GM18907 (cell line): ENCODE measurements around the gene SCUBE1.

Experiments
- ATAC-seq: cut with Tn5 transposase; IDR thresholded peaks from one replicate; pipeline ENCODE4 v1.9.1; 2021; ENCODE audit warnings: mild to moderate bottlenecking, moderate library complexity; ENCODE audit not compliant: unreplicated experiment

The SCUBE1 gene

DNA sequence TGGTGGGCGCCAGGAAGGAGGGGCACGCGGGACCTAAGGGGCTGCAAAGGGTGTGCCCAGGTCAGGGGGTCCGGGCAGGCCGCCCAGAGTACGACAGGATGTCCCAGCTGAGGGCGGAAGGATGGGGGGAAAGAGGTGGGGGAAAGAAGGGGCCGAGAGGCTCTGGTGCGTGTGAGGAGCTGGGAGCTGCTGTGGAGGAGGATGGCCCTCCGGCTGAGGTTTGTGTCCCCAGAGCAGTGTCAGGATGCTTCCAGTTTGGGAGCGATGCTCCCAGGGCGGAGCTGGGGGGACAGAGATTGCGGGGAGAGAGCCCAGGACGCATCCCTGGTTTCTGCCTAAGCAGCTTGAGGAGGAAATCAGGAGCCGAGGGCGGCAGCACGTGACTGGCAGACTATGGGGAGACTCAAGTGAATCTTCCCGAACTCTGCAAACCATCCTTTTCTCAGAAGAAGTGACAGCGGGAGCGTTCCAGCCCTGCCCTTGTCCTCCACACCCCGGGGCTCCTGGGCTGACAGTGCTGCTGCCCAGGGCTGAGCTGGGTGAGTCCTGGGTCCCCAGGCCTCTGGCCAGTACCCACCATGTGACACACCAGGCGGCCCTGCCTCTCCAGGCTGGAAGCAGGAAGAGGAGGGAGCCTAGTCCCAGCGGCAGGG lies 136.5 kb downstream of the SCUBE1 start:
- no peak for ATAC-seq

DNA sequence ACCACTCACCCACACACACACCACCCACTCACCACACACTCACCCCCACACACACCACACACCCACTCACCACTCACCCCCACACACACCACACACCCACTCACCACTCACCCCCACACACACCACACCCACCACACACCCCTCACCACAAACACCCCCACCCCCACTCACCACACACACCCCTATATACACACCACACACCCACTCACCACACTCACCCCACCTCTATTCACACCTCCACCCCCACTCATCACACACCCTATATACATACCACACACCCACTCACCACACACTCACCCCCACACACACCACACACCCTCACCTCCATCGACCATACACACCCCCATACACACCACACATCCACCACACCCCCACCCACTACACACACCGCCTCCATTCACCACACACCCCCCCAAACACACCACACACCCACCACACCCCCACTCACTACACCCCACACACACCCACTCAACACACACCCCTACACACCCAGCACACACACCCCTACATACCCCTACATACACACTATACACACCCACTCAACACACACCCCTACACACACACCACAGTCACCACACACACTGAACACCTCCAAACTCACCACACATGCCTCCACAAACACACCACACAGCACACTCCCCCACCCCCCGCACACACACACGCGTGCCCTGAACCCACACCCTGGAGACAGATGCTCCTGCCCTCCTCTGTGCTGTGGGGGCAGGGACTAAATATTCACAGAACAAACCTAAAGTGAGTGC lies 137.2 kb downstream of the SCUBE1 start:
- ATAC-seq, result no peak

DNA sequence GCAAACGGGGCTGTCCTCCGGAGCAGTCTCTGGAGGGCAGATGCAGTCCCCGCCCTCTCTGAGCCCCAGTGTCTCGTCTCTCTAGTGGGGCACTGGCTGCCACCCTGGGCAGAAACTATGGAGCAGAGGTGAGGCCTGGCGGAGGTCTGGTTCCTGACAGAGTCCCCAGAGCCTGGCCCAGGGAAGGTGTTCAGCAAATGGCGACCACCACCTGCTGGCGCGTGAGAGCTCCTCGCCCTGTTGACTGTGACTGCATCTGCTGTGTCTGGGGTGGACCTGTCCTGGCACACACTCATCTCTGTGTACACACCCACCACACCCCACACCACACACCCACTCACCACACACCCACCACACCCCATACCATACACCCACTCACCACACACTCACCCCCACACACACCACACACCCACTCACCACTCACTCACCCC lies 137.9 kb downstream of the SCUBE1 start:
- ATAC-seq, result no peak

DNA sequence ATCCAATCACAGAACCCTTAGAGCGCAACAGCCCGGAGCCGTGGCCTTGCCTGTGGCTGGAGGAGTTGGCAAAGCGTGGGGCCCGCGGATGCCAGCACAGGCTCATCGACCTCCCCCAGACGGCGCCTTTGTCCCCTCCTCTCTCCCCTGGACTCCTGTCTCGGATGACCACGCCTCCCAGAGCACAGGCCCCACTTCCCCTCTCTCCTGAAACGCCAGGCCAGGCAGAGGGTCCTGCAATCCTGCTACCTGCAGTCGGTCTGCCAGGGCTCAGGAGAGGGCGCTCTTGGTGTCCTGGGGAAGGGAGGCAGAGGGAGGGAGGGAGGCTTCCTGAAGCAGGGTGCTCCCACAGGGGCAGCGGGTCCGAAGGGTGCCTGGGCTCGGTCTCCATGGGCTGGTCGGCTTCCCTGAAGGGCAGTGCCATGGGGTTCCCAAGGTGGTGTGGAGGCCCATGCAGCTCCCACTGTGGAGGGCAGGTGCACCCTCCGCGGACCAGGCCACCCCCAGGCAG lies 139.6 kb downstream of the SCUBE1 start:
- no peak for ATAC-seq

DNA sequence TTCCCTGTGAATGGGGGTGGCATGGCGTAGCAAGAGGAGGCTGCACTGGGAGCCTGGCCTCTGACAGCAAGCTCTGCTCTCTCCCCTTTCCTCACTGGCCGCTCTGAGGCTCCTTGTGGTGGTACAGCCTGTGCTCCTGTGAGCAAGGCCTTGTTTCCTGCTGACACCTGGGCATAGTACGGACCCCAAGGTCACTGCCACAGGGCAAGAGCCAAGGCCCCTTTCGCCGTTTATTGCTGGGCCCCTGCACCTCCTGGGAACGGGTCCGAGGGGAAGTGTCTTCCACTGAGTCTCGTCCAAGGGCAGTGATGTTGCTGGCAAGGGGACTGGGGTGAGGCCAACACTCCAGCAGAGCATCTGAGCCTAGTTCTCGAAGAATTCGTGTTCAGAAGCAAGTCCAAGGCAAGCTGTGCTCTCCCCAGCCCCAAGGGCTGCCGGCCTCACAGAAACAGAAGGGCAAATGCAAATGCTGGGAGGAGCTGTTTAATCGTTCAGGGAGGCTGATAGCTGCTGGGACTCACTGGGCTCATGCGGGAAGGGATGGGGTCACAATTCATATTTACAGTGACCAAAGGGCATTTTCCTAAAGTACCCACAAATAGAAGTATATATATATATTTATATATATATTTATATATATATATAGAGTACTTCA lies 140.3 kb downstream of the SCUBE1 start:
- ATAC-seq, result no peak

DNA sequence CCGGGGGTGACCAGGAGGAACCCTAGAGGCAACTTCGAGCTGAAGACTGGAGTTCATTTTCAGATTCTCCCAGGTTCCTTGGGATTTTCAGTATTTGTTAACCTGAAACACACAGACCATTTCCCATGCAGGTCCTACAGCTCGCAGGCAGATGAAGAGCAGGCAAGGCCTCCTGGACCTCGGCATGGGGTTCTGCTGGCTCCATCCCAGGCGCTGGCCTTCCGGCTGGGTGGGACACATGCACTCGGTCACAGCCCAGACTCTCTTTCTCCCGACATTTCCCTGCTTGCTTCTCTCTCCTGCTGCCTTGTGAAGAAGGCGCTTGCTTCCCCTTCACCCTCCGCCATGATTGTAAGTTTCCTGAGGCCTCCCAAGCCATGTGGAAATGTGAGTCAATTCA lies 140.8 kb downstream of the SCUBE1 start:
- no peak for ATAC-seq

DNA sequence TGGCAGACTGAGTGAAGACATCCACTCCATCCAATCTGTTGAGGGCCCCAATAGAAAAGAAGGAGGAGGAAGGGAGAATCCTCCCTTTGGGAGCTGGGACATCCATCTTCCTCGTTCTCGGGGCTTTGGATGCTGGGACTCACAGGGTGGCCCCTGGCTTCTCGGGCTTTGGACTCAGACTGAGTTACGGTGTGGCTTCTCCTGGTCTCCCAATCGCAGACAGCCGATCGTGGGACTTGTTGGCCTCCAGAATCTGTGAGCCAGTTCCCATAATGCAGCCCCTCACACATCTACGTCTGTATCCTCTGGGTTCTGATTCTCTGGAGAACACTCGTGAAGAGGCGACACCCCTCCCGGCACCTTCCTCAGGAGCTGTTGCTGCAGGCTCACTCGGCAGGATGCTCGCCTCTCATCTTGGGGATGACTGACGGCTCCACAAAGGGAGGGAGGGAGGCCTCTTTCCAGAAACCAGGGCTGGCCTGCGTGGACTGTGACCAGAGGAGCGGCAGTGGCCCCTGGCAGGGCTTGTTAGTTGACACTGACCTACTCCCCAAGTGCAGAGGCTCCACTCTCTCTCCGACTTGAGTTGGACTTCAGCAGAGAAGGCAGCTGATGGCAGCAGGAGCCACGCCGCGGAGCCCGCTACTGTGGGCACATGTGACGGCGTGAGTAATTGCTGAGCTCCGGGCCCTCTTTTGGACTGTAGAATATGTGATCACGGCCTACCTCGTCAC lies 141.5 kb downstream of the SCUBE1 start:
- ATAC-seq, result no peak

DNA sequence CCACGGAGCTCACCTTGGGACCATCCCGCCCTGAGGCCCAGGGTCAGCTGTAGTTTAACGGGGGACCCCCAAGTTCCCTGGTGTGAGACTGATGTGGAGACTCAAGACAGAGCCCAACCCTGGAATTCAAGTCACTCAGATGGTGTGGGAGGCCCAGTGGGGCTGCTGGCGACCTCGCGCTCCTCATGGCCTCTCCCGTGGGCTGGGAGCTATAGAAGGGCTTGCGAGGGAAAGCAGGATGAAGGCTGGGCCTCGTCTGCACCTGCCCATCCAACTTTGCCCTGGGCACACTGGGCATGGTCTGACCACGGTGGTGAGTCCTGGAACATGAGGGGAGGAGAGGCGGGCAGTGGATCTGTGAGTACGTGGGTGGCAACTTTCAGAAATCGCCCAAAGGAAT lies 142.6 kb downstream of the SCUBE1 start:
- ATAC-seq, result no peak

DNA sequence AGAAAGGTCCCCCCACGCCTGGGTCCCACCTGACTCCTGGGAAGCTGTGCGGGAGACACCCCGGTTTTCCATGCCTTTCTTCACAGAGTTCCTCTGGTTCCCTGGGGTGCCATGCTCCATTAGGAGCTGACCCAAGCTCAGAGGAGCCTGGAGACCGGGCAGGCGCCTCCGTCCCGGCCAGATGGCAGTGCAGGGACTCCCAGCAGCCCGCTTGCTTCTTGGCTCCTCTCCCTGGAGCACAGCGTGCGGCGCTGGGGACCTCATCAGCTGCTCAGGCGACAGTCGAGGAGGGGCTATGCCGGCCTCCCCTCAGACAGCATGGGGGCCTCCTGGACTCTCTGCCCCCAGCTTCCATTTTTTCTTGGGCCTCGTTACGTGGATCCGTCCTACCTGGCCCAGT lies 143.1 kb downstream of the SCUBE1 start:
- ATAC-seq, result no peak

DNA sequence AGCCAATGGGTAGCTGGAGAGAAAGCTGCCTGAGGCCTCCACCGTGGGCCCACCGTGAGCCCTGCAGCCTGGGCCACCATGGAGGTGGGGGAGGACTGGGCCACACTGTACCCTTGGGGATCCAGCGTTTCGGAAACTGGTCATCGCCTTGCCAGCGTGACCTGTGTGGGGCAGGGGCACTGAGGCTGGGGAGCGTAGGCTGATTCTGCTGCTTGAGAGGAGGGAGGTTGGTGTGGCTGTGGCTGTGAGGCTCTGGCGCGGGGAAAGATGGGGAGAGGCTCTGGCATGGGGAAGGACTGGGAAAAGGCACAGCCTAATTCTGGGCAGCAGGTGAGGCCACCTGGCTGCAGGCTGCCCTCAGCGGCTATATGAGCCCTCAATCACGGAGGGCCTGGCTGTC lies 143.6 kb downstream of the SCUBE1 start:
- ATAC-seq, result no peak

DNA sequence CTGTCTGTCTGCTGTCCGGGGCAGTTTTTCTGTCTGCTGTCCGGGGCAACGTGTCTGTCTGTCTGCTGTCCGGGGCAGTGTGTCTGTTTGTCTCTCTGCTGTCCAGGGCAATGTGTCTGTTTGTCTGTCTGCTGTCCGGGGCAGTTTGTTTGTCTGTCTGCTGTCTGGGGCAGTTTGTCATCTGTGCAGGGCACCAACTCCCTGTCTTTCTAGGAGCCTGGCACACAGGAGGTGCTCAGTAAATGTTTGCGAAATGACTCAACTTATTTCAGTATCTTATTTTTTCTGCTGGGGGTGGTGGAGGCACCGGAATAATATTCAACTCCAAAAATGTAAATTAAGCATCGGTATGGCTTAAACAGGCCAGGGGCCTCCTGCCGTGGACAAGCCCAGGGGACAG lies 144.2 kb downstream of the SCUBE1 start:
- ATAC-seq, result no peak

DNA sequence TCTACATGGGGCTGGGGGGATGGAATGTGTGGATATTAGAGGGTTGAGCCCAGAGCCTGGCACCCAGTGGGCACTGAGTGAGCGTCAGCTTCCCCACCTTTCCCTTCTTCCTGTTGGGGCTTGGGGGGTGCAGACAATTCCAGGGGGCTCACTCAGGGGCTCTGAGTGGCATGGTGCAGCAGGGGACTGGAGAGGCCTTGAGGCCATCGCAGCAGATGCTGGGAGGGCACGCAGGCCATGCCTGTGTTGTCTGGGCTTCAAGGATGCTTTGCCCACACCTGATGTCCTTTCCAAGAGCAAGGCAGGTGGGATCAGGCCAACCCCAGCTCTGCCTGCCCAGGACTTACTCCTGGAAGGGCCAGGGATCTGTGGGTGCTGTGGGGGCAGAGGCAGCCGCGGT lies 145.0 kb downstream of the SCUBE1 start:
- no peak for ATAC-seq

DNA sequence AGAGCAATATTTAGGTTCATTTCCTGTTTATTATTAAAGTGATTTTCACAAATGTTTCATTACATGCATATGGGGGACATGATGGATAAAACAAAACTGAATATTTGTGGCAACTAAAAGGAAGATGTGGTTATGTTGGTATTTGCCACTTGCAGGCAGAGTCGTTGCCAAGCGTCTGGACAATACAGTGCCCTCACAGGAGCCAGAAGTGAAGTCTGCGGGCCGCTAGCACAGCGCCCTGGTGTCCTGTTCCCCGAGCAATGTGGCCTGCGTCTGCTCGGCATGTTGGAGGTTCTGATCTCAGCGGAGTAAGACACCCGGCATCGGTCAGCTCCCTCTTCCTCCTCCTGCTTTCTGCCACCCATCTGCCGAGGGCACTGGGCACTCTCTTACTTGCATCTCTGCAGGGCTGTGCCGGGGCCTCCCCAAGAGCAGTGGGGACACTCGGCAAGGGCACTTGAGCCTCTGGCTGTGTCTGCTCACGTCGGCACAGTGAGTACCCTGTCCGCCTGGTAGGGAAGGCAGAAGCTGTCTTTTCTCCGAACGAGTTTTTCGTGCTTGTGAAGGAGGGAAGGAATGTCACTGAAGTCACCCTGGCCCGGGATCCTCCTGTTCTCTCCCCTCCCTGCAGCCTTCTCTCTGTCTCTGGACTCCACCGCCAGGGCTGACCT lies 145.8 kb downstream of the SCUBE1 start:
- ATAC-seq, result no peak

DNA sequence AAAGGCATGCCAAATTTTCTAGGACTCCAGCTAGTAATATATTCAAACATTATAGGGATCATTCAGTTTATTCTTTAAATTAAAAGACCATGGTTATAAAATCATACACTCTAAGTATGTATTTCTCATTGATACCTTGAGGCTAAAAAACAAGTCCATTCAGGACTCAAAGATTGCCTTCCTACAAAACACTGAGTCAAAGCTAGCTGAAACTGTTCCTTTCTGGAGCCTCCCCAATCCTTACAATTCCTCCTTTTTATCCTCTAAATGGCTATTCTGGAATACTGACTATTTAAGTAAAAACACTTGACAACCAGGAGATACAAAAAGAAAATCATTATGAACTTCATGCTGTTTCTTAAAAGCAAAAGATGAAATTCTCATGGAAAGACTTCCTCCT lies 151.3 kb downstream of the SCUBE1 start:
- ATAC-seq, result no peak

DNA sequence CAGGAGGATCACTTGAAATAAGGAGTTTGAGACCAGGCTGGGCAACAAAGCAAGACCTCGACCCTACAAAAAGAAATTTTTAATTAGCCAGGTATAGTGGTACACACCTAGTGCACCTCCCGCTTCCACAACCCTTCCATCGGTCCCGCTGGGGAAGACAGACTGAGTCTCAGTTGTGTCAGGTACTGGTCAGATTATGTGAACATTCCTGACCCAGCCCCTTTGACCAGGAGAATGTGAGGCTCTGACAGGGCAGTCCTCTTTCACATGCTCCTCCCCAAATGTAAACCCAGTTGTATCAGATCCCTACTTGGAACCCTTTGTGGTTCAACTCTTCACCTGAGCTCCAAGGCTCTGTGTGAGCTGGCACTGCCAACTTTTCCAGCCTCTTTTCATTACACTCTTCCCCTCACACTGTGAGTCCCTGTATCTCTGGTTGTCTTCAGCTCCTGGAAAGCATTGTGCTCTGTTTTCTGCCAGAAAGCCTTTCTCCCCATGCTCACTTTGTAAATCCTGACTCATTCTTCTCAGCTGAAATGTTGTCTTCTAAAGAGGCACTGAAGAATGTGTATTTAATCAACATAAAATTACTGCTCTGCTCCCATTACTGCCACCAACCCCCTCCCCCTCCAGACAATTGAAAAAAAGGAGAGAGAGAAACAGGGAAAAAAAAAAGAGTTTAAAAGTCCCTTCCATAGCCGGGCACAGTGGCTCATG lies 154.2 kb downstream of the SCUBE1 start:
- ATAC-seq, result no peak

DNA sequence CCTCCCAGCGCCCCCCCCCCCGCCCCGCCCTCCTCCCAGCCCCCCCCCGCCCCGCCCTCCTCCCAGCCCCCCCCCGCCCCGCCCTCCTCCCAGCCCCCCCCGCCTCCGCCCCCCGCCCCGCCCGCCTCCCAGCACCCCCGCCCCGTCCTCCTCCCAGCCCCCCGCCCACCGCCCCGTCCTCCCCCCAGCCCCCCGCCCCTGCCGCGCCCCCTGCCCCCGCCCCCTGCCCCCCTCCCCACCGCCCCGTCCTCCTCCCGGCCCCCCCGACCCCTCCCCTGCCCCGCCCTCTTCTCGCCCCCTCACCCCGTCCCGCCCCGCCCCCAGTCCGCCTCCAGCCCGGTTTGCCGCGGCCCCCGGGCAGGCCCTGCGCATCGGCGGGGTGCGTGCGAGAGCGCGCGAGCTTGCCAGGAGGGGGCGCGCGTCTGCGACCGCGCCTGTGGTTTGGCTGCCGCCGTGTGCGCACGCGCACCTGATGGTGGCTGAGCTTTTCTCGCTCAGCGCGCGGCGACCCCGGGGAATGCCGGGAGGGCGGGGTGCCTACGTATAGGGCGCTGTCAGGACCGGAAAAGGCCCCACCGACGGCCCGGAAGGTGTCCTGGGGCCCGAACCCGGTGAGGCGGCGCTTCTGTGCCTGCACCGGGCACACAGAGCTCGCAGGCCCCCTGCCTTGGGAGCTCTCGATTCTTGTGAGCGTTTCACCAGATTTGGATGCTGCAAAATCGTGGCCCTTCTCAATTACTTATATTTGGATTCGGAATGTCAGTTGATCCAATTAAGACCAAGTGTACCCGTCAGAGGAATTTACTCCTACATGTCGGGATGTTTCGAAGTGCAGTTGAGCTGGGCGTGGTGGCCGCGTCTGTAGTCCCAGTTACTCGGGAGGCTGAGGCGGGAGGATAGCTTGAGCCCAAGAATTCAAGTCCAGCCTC lies 155.7 kb downstream of the SCUBE1 start:
- ATAC-seq, result peak; percentile 85

DNA sequence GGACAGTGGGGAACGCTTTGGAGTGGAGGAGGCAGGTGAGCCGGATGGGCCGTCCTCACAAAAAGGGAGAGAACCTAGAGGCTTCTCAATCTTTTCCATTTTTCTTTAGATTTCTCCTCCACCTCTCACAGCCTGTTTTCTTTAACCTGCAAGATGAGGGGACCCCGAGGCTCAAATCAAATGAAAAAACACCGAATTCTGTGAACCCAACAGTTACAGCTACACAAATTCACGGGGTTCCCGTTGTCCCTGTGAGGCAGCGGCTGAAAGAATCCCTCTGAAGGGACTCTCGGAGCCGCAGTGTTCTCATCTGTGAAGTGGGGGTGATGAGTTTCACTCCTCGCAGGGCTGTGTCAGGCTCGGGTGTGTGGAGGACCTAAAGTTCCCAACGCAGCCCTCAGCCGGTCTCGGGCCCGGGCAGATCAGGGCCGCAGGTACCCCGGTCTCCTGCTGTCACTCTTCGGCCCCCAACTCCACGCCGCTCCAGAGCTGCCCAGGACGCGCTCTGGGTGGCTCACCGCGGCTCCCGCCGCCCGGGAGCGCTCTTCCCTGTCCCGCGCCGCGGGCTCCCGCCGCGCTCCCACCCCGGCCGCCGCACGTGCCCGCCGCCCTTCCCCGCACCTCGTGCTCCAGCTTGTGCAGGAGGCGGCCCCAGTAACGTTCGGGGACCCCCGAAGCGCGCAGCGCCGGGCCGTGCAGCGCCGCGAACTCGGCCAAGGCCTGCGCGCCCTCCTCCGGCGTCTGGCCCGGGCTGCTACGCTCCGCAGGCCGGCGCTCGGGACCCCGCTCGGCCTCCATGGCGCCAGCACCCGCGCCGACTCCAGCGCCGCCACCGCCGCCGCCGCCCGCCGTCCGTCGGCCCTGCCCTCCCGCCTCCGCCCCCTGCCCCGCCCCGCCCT lies 156.7 kb downstream of the SCUBE1 start, which contains the start of gene TTLL12:
TTLL12 (minus strand) TSS at position 863 of the 899 bp plus-strand sequence; CDS start at position 798, 65 bp downstream.
- peak; percentile 50 for ATAC-seq

DNA sequence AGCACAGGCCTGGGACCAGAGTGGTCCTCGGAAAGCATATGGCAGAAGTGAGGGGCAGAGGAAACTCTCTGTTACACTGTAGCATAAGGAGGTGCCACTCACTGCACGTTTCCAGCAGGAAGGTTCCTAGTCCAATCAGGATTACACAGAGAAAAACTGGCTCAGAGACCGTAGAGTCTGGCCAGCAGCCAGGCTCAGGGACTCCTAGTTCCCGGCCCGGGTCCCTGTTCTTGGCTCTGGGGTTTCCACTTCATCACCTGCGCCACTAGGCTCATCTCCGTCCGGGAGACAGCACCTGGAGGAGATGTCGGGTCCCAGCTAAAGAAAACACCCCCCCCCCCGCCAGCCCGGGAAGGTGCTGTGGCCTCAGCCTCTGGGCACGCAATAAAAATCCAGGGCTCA lies 157.3 kb downstream of the SCUBE1 start:
- no peak for ATAC-seq
